SK-N-SH (cell line): ENCODE data around the gene MACROD2. TPM values are rescaled to one million over a fixed set of nuclear protein-coding genes. Genes with fewer than 3 reads are reported as not detected.
"Not testable (repeated sequence)": the region's sequence is repeated elsewhere in the genome, so short reads cannot be mapped to it uniquely, and the experiment has no call there.

Experiments used
- CTCF ChIA-PET: fragments of 300-600, 350-600 bp; formaldehyde crosslinking; extraction: SDS; loops from one replicate; lab custom pipeline; 2021; lab: Yijun Ruan, JAX
- POLR2A ChIA-PET: fragments of 350-600 bp; sonication (Branson Sonifier 250); formaldehyde crosslinking; extraction: SDS; loops from one replicate; lab custom pipeline; 2020; ENCODE audit warnings: antibody characterized with exemption, inconsistent platforms; lab: Yijun Ruan, JAX
- DNase-seq: peaks from one replicate; pipeline ENCODE4 v3.0.0; 2012
- H2AFZ ChIP-seq: fragments of 200-600 bp; sonication (generic); 2 replicates; pipeline ENCODE4 v1.8.1; 2016; ENCODE audit warnings: antibody characterized with exemption, mild to moderate bottlenecking, low read depth
- H3F3A ChIP-seq: fragments of 200-600 bp; sonication (generic); replicated peaks from 2 replicates; pipeline ENCODE3; 2016; ENCODE audit warnings: antibody characterized with exemption, mild to moderate bottlenecking; ENCODE audit not compliant: insufficient read depth
- H3K27ac ChIP-seq, 2 experiments: fragments of 200-500 bp in 1 of 2; fragments of 200-600 bp in 1 of 2; sonication (Bioruptor generic) in 1 of 2; sonication (generic), shearing (Covaris generic) in 1 of 2; 2 replicates each; pipeline versions ENCODE4 v1.5.1 to v1.6.1; 2014 to 2016; ENCODE audit warnings: low read depth in 2 of 2, inconsistent platforms in 1 of 2, low read length in 1 of 2, mild to moderate bottlenecking in 1 of 2, mixed read lengths in 1 of 2
- H3K27me3 ChIP-seq: fragments of 200-600 bp; sonication (generic), shearing (Covaris generic); 2 replicates; pipeline ENCODE4 v1.6.1; 2016; ENCODE audit warnings: mixed run types; ENCODE audit not compliant: insufficient read depth
- H3K36me3 ChIP-seq, 2 experiments: fragments of 200-500 bp in 1 of 2; fragments of 200-600 bp in 1 of 2; sonication (Bioruptor generic) in 1 of 2; sonication (generic) in 1 of 2; replicated peaks in 1 of 2; 2 replicates each; pipeline versions ENCODE3 to v1.5.1; 2014 to 2016; ENCODE audit warnings: low read length in 1 of 2, mild to moderate bottlenecking in 1 of 2; ENCODE audit not compliant: insufficient read depth in 2 of 2, control insufficient read depth in 1 of 2
- H3K4me1 ChIP-seq, 2 experiments: fragments of 200-500 bp in 1 of 2; fragments of 200-600 bp in 1 of 2; sonication (Bioruptor generic) in 1 of 2; sonication (generic), shearing (Covaris generic) in 1 of 2; 2 replicates each; pipeline versions ENCODE4 v1.5.1 to v1.6.1; 2014 to 2016; ENCODE audit warnings: low read depth in 1 of 2, low read length in 1 of 2, mixed run types in 1 of 2; ENCODE audit not compliant: insufficient read depth in 2 of 2, control insufficient read depth in 1 of 2
- H3K4me2 ChIP-seq: fragments of 200-600 bp; sonication (generic), shearing (Covaris generic); 2 replicates; pipeline ENCODE4 v1.6.1; 2017; ENCODE audit warnings: mixed run types
- H3K4me3 ChIP-seq, 2 experiments: fragments of 200-500 bp in 1 of 2; fragments of 200-600 bp in 1 of 2; sonication (Bioruptor generic) in 1 of 2; sonication (generic), shearing (Covaris generic) in 1 of 2; 2 replicates each; pipeline versions ENCODE4 v1.5.1 to v1.8.1; 2014 to 2016; ENCODE audit warnings: low read depth in 2 of 2, inconsistent platforms in 1 of 2, low read length in 1 of 2, mild to moderate bottlenecking in 1 of 2, mixed read lengths in 1 of 2, moderate library complexity in 1 of 2
- H3K79me2 ChIP-seq: fragments of 200-600 bp; sonication (generic); 2 replicates; pipeline ENCODE4 v1.8.1; 2017; ENCODE audit warnings: mild to moderate bottlenecking; ENCODE audit not compliant: insufficient read depth
- H3K9ac ChIP-seq: fragments of 200-600 bp; sonication (generic); 2 replicates; pipeline ENCODE4 v1.6.1; 2017; ENCODE audit warnings: mixed run types
- H3K9me2 ChIP-seq: fragments of 200-600 bp; sonication (generic); 2 replicates; pipeline ENCODE4 v1.6.1; 2017; ENCODE audit warnings: mixed run types
- H3K9me3 ChIP-seq: fragments of 200-600 bp; sonication (generic); 2 replicates; pipeline ENCODE4 v1.6.1; 2017; ENCODE audit warnings: mixed run types, mild to moderate bottlenecking, moderate library complexity
- H4K20me1 ChIP-seq: fragments of 200-600 bp; sonication (generic); 2 replicates; pipeline ENCODE4 v1.6.1; 2017; ENCODE audit warnings: mild to moderate bottlenecking, mixed run types; ENCODE audit not compliant: insufficient read depth
- CHD2 ChIP-seq: fragments of 150-350 bp; IDR thresholded peaks from 2 replicates; pipeline ENCODE4 v1.6.1; 2018; ENCODE audit warnings: low read length; ENCODE audit not compliant: partially characterized antibody
- FOXJ3 ChIP-seq: sonication (generic); formaldehyde crosslinking; IDR thresholded peaks from 2 replicates; pipeline ENCODE4 v1.5.1; 2020; ENCODE audit warnings: mild to moderate bottlenecking, missing genetic modification reagents
- GABPA ChIP-seq: IDR thresholded peaks from 2 replicates; pipeline ENCODE4 v1.4.0; 2012; ENCODE audit warnings: low read depth, mild to moderate bottlenecking
- IRF3 ChIP-seq: fragments of 150-350 bp; IDR thresholded peaks from 2 replicates; pipeline ENCODE4 v1.6.1; 2016; ENCODE audit warnings: mild to moderate bottlenecking, low read depth, low read length
- JUND ChIP-seq: IDR thresholded peaks from 2 replicates; pipeline ENCODE4 v1.4.0; 2012
- MEF2A ChIP-seq: IDR thresholded peaks from 2 replicates; pipeline ENCODE4 v1.4.0; 2012; ENCODE audit warnings: low read depth, borderline replicate concordance
- MXI1 ChIP-seq: IDR thresholded peaks from 2 replicates; pipeline ENCODE4 v1.6.1; 2012; ENCODE audit warnings: mild to moderate bottlenecking, low read depth, low read length, improper control_type of control experiment
- NRF1 ChIP-seq: IDR thresholded peaks from 2 replicates; pipeline ENCODE4 v1.6.1; 2012; ENCODE audit warnings: low read depth, mild to moderate bottlenecking, low read length
- PBX3 ChIP-seq: IDR thresholded peaks from 2 replicates; pipeline ENCODE4; 2012
- POLR2AphosphoS5 ChIP-seq: IDR thresholded peaks from 2 replicates; pipeline ENCODE4 v1.6.1; 2012; ENCODE audit warnings: low read depth, low read length
- RCOR1 ChIP-seq: fragments of 150-350 bp; IDR thresholded peaks from 2 replicates; pipeline ENCODE4 v1.6.1; 2017; ENCODE audit warnings: antibody characterized with exemption, low read length
- REST ChIP-seq: IDR thresholded peaks from 2 replicates; pipeline ENCODE4 v1.6.1; 2012; ENCODE audit warnings: mild to moderate bottlenecking, low read depth, low read length, moderate library complexity
- RXRA ChIP-seq: IDR thresholded peaks from 2 replicates; pipeline ENCODE4 v1.4.0; 2012; ENCODE audit warnings: low read depth, mild to moderate bottlenecking, borderline replicate concordance
- SIN3A ChIP-seq: IDR thresholded peaks from 2 replicates; pipeline ENCODE4 v1.6.1; 2012; ENCODE audit warnings: low read depth, mild to moderate bottlenecking, low read length, moderate library complexity, borderline replicate concordance
- YY1 ChIP-seq: IDR thresholded peaks from 2 replicates; pipeline ENCODE4 v1.4.0; 2012; ENCODE audit warnings: low read depth, mild to moderate bottlenecking
- whole genome bisulfite sequencing: methylation state at CpG from one replicate; pipeline ENCODE4 v1.1.6; 2017; ENCODE audit warnings: low lambda C conversion rate; 5-methylcytosine and 5-hydroxymethylcytosine counted together
- polyA plus RNA-seq, 3 experiments: library from polyadenylated mRNA; depleted of rRNA; stranded (reverse); fragments of >200 nt; gene quantifications; 2 replicates each; pipeline ENCODE4 v1.2.3, GENCODE V29; 2012
- TF ChIP-seq, protein P1 (sequence below): fragments of 150-350 bp; IDR thresholded peaks from 2 replicates; pipeline ENCODE4 v1.6.1; 2017; ENCODE audit warnings: antibody characterized with exemption, low read length, low read depth, borderline replicate concordance
- TF ChIP-seq, protein P2 (sequence below): IDR thresholded peaks from 2 replicates; pipeline ENCODE4 v1.4.0; 2012; ENCODE audit warnings: low read depth, borderline replicate concordance

MACROD2 gene
- polyA plus RNA-seq, 1 of the 3 experiments (the other 2 are of a cell fraction) = 0.33 TPM

DNA sequence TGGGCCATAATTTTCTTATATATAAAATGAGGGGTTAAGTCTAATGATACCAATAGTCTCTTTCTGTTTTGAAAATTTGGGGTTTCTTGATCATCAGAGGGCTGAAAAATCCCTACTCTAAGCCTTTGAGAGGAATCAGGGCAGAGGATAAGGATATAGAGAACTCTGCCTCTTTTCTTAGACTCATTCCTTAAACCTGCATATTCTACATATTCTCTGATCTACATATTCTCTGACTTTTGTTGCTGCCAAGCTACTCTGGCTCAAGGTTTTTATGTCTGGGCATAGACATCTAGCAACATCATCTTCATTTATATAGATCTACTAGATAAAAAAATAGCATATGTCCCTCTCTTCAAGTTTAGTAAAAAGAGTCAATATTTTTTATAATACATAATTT lies 270.9 kb downstream of the MACROD2 start:
- no peak overlapping the region for H3K9ac ChIP-seq
- no peak for DNase-seq
- no peak overlapping the region for H2AFZ ChIP-seq
- POLR2A ChIA-PET = no interaction called here
- no peak overlapping the region for H3K27ac ChIP-seq
- H3K4me2 ChIP-seq = no peak overlapping the region
- H3K4me3 ChIP-seq = no peak overlapping the region
- no peaks in the 10 kb centered on the region for H3K4me1 ChIP-seq
- no peaks in the 10 kb centered on the region for H3K36me3 ChIP-seq
- no peaks in the 10 kb centered on the region for H3K9me2 ChIP-seq
- H3K9me3 ChIP-seq = no peaks in the 10 kb centered on the region
- H3K79me2 ChIP-seq = no peaks in the 10 kb centered on the region
- H3K27me3 ChIP-seq = no peaks in the 10 kb centered on the region
- no peaks in the 10 kb centered on the region for H3F3A ChIP-seq
- CTCF ChIA-PET = no interaction called here
- TF ChIP-seq, protein P1, sequence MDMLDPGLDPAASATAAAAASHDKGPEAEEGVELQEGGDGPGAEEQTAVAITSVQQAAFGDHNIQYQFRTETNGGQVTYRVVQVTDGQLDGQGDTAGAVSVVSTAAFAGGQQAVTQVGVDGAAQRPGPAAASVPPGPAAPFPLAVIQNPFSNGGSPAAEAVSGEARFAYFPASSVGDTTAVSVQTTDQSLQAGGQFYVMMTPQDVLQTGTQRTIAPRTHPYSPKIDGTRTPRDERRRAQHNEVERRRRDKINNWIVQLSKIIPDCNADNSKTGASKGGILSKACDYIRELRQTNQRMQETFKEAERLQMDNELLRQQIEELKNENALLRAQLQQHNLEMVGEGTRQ = no peak
- TF ChIP-seq POLR2AphosphoS5 = no peak
- no peak for TF ChIP-seq CHD2
- TF ChIP-seq, protein P2, sequence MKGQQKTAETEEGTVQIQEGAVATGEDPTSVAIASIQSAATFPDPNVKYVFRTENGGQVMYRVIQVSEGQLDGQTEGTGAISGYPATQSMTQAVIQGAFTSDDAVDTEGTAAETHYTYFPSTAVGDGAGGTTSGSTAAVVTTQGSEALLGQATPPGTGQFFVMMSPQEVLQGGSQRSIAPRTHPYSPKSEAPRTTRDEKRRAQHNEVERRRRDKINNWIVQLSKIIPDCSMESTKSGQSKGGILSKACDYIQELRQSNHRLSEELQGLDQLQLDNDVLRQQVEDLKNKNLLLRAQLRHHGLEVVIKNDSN = no peak
- TF ChIP-seq JUND = no peak
- H4K20me1 ChIP-seq = no peaks in the 10 kb centered on the region

- H3K27me3 ChIP-seq, H4K20me1 ChIP-seq, H3K9ac ChIP-seq, H2AFZ ChIP-seq, POLR2A ChIA-PET, H3K79me2 ChIP-seq, H3K4me1 ChIP-seq, H3K4me2 ChIP-seq, H3F3A ChIP-seq, H3K9me3 ChIP-seq, H3K36me3 ChIP-seq, DNase-seq, CTCF ChIA-PET, H3K4me3 ChIP-seq, H3K9me2 ChIP-seq, H3K27ac ChIP-seq: not testable (repeated sequence)
- WGBS = 82% methylated on average over 9 of the region's 9 CpGs
Observed at GRCh38 chr20:14270751-14271150, 275.4 kb downstream of the MACROD2 start.

GRCh38 chr20:14282140-14282539 lies 286.8 kb downstream of the MACROD2 start:
- Histone ChIP-seq H3K9ac (no peak overlapping the region), H3K27ac (no peak overlapping the region), H3K4me2 (no peak overlapping the region), H2AFZ (no peak overlapping the region), H3K4me3 (no peak overlapping the region), H3K79me2 (no peaks in the 10 kb centered on the region), H4K20me1 (no peaks in the 10 kb centered on the region), H3K9me2 (no peaks in the 10 kb centered on the region), H3K4me1 (no peaks in the 10 kb centered on the region), H3K36me3 (no peaks in the 10 kb centered on the region), H3K27me3 (no peaks in the 10 kb centered on the region), H3F3A (no peaks in the 10 kb centered on the region), H3K9me3 (no peaks in the 10 kb centered on the region)
- no peak for DNase-seq
- POLR2A ChIA-PET = no interaction called here
- 86% methylated on average over 4 of the region's 4 CpGs for WGBS
- CTCF ChIA-PET = no interaction called here
- TF ChIP-seq REST = no peak
- no peak for TF ChIP-seq RXRA
- no peak for TF ChIP-seq YY1
- TF ChIP-seq RCOR1 = no peak
- TF ChIP-seq NRF1 = no peak
- no peak for TF ChIP-seq IRF3
- TF ChIP-seq PBX3 = no peak
- TF ChIP-seq FOXJ3 = no peak
- no peak for TF ChIP-seq GABPA
- no peak for TF ChIP-seq SIN3A
- no peak for TF ChIP-seq MXI1
- no peak for TF ChIP-seq MEF2A
